HepG2 (cell line): ENCODE data around the gene JAGN1. TPM values are rescaled to one million over a fixed set of nuclear protein-coding genes. Genes with fewer than 3 reads are reported as not detected.
"Not testable (repeated sequence)": the region's sequence is repeated elsewhere in the genome, so short reads cannot be mapped to it uniquely, and the experiment has no call there.

ENCODE experiments used
- ATAC-seq: fragments of 200-7000 bp; cut with Tn5 transposase; 3 replicates; pipeline ENCODE4 v1.9.1; 2020; ENCODE audit warnings: mild to moderate bottlenecking, moderate library complexity
- BruUV-seq: library from RNA; stranded (reverse); fragments of 400-500 nt; replicated peaks from 2 replicates; lab custom pipeline; 2021; lab: Mats Ljungman, UMichigan
- CTCF ChIA-PET: fragments of 300-600 bp; formaldehyde crosslinking; extraction: SDS; loops from one replicate; lab custom pipeline; 2021; ENCODE audit warnings: low total read pairs, inconsistent platforms, low intra/inter-chr PET ratio; lab: Yijun Ruan, JAX
- POLR2A ChIA-PET: fragments of 350-600 bp; sonication (Branson Sonifier 250); formaldehyde crosslinking; loops from one replicate; lab custom pipeline; 2020; ENCODE audit warnings: antibody characterized with exemption, inconsistent platforms; lab: Yijun Ruan, JAX
- DNase-seq: peaks from one replicate; pipeline ENCODE4 v3.0.0-alpha.2; 2015; ENCODE audit warnings: low spot score
- FAIRE-seq: peaks from 3 replicates; lab custom pipeline; 2011; peaks lifted over from hg19 to GRCh38; lab: Jason Lieb, UNC
- H2AFZ ChIP-seq: one replicate; pipeline ENCODE4 v1.6.1; 2011; ENCODE audit warnings: low read length, inconsistent platforms
- H3K27ac ChIP-seq: fragments of 300-600 bp; 3 replicates; pipeline ENCODE4 v1.8.0; 2011; ENCODE audit warnings: mixed run types, mild to moderate bottlenecking, mixed read lengths, low read length, inconsistent platforms; ENCODE audit not compliant: insufficient read depth; ENCODE audit errors: extremely low read length
- H3K27me3 ChIP-seq, 2 experiments: fragments of 200-600 bp in 1 of 2; 2 replicates in 1 of 2; 3 replicates in 1 of 2; pipeline versions ENCODE4 v1.6.0 to v1.8.0; 2011; ENCODE audit warnings: low read length in 2 of 2, mild to moderate bottlenecking in 2 of 2, moderate library complexity in 2 of 2, inconsistent platforms in 1 of 2; ENCODE audit not compliant: insufficient read depth in 2 of 2, control insufficient read depth in 1 of 2
- H3K36me3 ChIP-seq, 2 experiments: fragments of 200-600 bp in 1 of 2; replicated peaks in 1 of 2; 2 replicates in 1 of 2; 3 replicates in 1 of 2; pipeline versions ENCODE4 v1.5.1 to v1.8.0; 2011; ENCODE audit warnings: low read length in 2 of 2, inconsistent platforms in 1 of 2; ENCODE audit not compliant: insufficient read depth in 2 of 2, control insufficient read depth in 1 of 2
- H3K4me1 ChIP-seq: 2 replicates; pipeline ENCODE4 v1.5.1; 2012; ENCODE audit warnings: low read length, inconsistent platforms; ENCODE audit not compliant: insufficient read depth
- H3K4me2 ChIP-seq: 2 replicates; pipeline ENCODE4 v1.6.0; 2011; ENCODE audit warnings: low read depth, low read length, inconsistent platforms
- H3K4me3 ChIP-seq, 3 experiments: fragments of 200-600 bp in 1 of 3; sonication (generic), shearing (Covaris generic) in 1 of 3; replicated peaks in 1 of 3; 2 replicates each; pipeline ENCODE4 v1.5.1; 2011 to 2016; ENCODE audit warnings: low read length in 3 of 3, inconsistent platforms in 2 of 3, low read depth in 2 of 3, mild to moderate bottlenecking in 2 of 3, control low read depth in 1 of 3, mixed read lengths in 1 of 3; ENCODE audit not compliant: insufficient read depth in 1 of 3
- H3K79me2 ChIP-seq: one replicate; pipeline ENCODE4 v1.6.1; 2011; ENCODE audit warnings: low read length, inconsistent platforms; ENCODE audit not compliant: insufficient read depth
- H3K9ac ChIP-seq: 2 replicates; pipeline ENCODE4 v1.6.0; 2011; ENCODE audit warnings: mild to moderate bottlenecking, low read depth, low read length, inconsistent platforms; ENCODE audit not compliant: insufficient read depth
- H3K9me3 ChIP-seq: 2 replicates; pipeline ENCODE4 v1.5.1; 2012; ENCODE audit warnings: mild to moderate bottlenecking, low read length
- H4K20me1 ChIP-seq: 2 replicates; pipeline ENCODE4 v1.6.0; 2011; ENCODE audit warnings: inconsistent platforms, mild to moderate bottlenecking, low read length, moderate library complexity; ENCODE audit not compliant: insufficient read depth
- CCDC6 ChIP-seq: sonication (generic); formaldehyde crosslinking; IDR thresholded peaks from 2 replicates; pipeline ENCODE4 v1.8.1; 2022; ENCODE audit warnings: mild to moderate bottlenecking, missing genetic modification reagents, moderate library complexity
- SP140L ChIP-seq: sonication (generic); formaldehyde crosslinking; IDR thresholded peaks from 2 replicates; pipeline ENCODE4 v1.4.0; 2020; ENCODE audit warnings: missing genetic modification reagents, borderline replicate concordance
- SPEN ChIP-seq: sonication (generic); formaldehyde crosslinking; IDR thresholded peaks from 2 replicates; pipeline ENCODE4 v1.5.1; 2020; ENCODE audit warnings: low read depth, mild to moderate bottlenecking, missing genetic modification reagents
- SRF ChIP-seq: IDR thresholded peaks from 2 replicates; pipeline ENCODE4 v1.6.1; 2011; ENCODE audit warnings: mild to moderate bottlenecking, low read depth, low read length, moderate library complexity
- ZNF556 ChIP-seq: sonication (generic); formaldehyde crosslinking; IDR thresholded peaks from 2 replicates; pipeline ENCODE4 v1.4.0; 2020; ENCODE audit warnings: mild to moderate bottlenecking, missing genetic modification reagents, borderline replicate concordance
- ZNF691 ChIP-seq: sonication (generic); formaldehyde crosslinking; IDR thresholded peaks from 2 replicates; pipeline ENCODE4 v1.4.0; 2020; ENCODE audit warnings: missing genetic modification reagents, low read depth, mild to moderate bottlenecking, borderline replicate concordance
- ZNF746 ChIP-seq: sonication (generic); formaldehyde crosslinking; IDR thresholded peaks from 2 replicates; pipeline ENCODE4 v1.8.0; 2022; ENCODE audit warnings: mild to moderate bottlenecking, missing genetic modification reagents
- WGBS: methylation state at CpG from one replicate; pipeline ENCODE4 v1.1.6; 2017; ENCODE audit warnings: low lambda C conversion rate; 5-methylcytosine and 5-hydroxymethylcytosine counted together
- in situ Hi-C: cut with HindIII; loops from 2 replicates; pipeline ENCODE4 v1.10.0; 2017; ENCODE audit warnings: low pct_unique_long_range_greater_than_20kb; ENCODE audit not compliant: extremely low pct_ligation_motif_present
- intact Hi-C: fragments of 100-400 bp; cut with micrococcal nuclease; formaldehyde crosslinking; loops from one replicate; pipeline ENCODE4 v1.10.0; 2022; ENCODE audit not compliant: unreplicated experiment
- polyA plus RNA-seq, 8 experiments: library from polyadenylated mRNA; depleted of rRNA in 3 of 8; stranded (reverse) in 7 of 8; unstranded in 1 of 8; fragments of >200 nt; fragmentation: Illumina TruSeq in 4 of 8; extraction: Trizol in 4 of 8; gene quantifications; 2 replicates each; pipeline versions ENCODE4 v1.2.1 to v1.2.3, GENCODE V29; 2011 to 2016; ENCODE audit warnings: low read depth in 4 of 8, missing spikeins in 1 of 8, mixed read lengths in 1 of 8; ENCODE audit not compliant: insufficient read depth in 1 of 8
- total RNA-seq, 5 experiments: library from RNA; depleted of rRNA; stranded (reverse); fragments of >200 nt; fragmentation: Illumina TruSeq; extraction: Trizol; gene quantifications; 2 replicates each; pipeline ENCODE4 v1.2.3, GENCODE V29; 2016; ENCODE audit warnings: low read depth in 1 of 5

Gene JAGN1
- total and polyA plus RNA-seq, 2 of the 13 experiments (the other 11 are each of a cell fraction or from before 2014, with no cell fraction given), result 49.9 to 50.9 TPM

- no peak for TF ChIP-seq ZNF746
- TF ChIP-seq CCDC6 (CRISPR knock-in tag), result no peak
Observed at GRCh38 chr3:9938966-9939365, 48.6 kb downstream of the JAGN1 start (continued).

GRCh38 chr3:9939906-9940305 lies 49.5 kb downstream of the JAGN1 start:
- H4K20me1 ChIP-seq, in situ Hi-C loops, FAIRE-seq, H3K9ac ChIP-seq, H3K27ac ChIP-seq, BruUV-seq, CTCF ChIA-PET, DNase-seq, H3K4me2 ChIP-seq, H3K9me3 ChIP-seq, H2AFZ ChIP-seq, ATAC-seq, POLR2A ChIA-PET, H3K4me3 ChIP-seq, H3K79me2 ChIP-seq, H3K27me3 ChIP-seq: not testable (repeated sequence)
- Histone ChIP-seq H3K4me1 (peaks cover 27% of the 10 kb centered on the region), H3K36me3 (peaks cover 6 to 28% of the 10 kb centered on the region in 2 experiments; a peak in 4 of 5 replicates)
- WGBS, result 98% methylated on average over 19 of the region's 32 CpGs
- intact Hi-C loops, result loop anchor here (10.0 kb wide), 1 partner anchor 65 kb away; no protein-coding TSS in a partner anchor

- Histone ChIP-seq H3K4me1 (peaks cover 26% of the 10 kb centered on the region), H4K20me1 (no peaks in the 10 kb centered on the region), H3K79me2 (peaks cover 2% of the 10 kb centered on the region), H2AFZ (no peak overlapping the region), H3K9me3 (no peaks in the 10 kb centered on the region), H3K9ac (no peak overlapping the region), H3K4me3 (no peak overlapping the region), H3K27me3 (no peaks in the 10 kb centered on the region), H3K36me3 (peaks cover 6 to 26% of the 10 kb centered on the region in 2 experiments; a peak in 4 of 5 replicates), H3K27ac (no peak overlapping the region), H3K4me2 (no peak overlapping the region)
- TF ChIP-seq ZNF556 (CRISPR knock-in tag) (no peak), ZNF691 (no peak), SP140L (CRISPR knock-in tag) (no peak), SRF (no peak), SPEN (CRISPR knock-in tag) (no peak)
- FAIRE-seq, result no peak
- DNase-seq, result no peak
- ChIA-PET CTCF (no interaction called here), POLR2A (no interaction called here)
- no TSS peak for BruUV-seq
- in situ Hi-C loops, result no loop called here
- over 99% methylated on average over 9 of the region's 10 CpGs for WGBS
- no peak for ATAC-seq
- intact Hi-C loops, result loop anchor here (10.0 kb wide), 1 partner anchor 64 kb away; no protein-coding TSS in a partner anchor
Observed at GRCh38 chr3:9940746-9941145, 50.3 kb downstream of the JAGN1 start.
